Measurements from ENCODE around the gene ERGIC3. TPM values are rescaled to one million over a fixed set of nuclear protein-coding genes. Genes with fewer than 3 reads are reported as not detected.

ERGIC3 gene
- total RNA-seq, 1 experiment from 2014 or later, result 530 TPM

- Histone ChIP-seq H3K27me3 (peaks cover 15% of the 10 kb centered on the region), H3K9me3 (no peaks in the 10 kb centered on the region), H3K36me3 (no peaks in the 10 kb centered on the region), H3K4me3 (no peak overlapping the region)
- DNase-seq, result no peak
These were observed 58.5 kb downstream of the ERGIC3 start for GRCh38 chr20:35600176-35600992.

- peak; percentile 75 for DNase-seq
- no peaks in the 10 kb centered on the region for H3K9me3 ChIP-seq
- H3K36me3 ChIP-seq, result no peaks in the 10 kb centered on the region
- H3K4me3 ChIP-seq, result peak overlapping the region; percentile 33
- peaks cover 15% of the 10 kb centered on the region for H3K27me3 ChIP-seq
These were observed 59.4 kb downstream of the ERGIC3 start for GRCh38 chr20:35600993-35601973.

GRCh38 chr20:35601990-35602389, 60.1 kb downstream of the ERGIC3 start:
- H3K27me3 ChIP-seq, result peaks cover 15% of the 10 kb centered on the region
- H3K9me3 ChIP-seq, result no peaks in the 10 kb centered on the region
- no peaks in the 10 kb centered on the region for H3K36me3 ChIP-seq
- H3K4me3 ChIP-seq, result no peak overlapping the region
- DNase-seq, result no peak

GRCh38 chr20:35602851-35603495, 61.1 kb downstream of the ERGIC3 start:
- no peak for DNase-seq
- H3K36me3 ChIP-seq, result no peaks in the 10 kb centered on the region
- peaks cover 15% of the 10 kb centered on the region for H3K27me3 ChIP-seq

GRCh38 chr20:35603695-35604448, 62.0 kb downstream of the ERGIC3 start:
- H3K27me3 ChIP-seq, result peaks cover 12% of the 10 kb centered on the region
- H3K9me3 ChIP-seq, result no peaks in the 10 kb centered on the region
- H3K36me3 ChIP-seq, result no peaks in the 10 kb centered on the region
- no peak overlapping the region for H3K4me3 ChIP-seq
- DNase-seq, result no peak

More at GRCh38 chr20:35602851-35603495, 61.1 kb downstream of the ERGIC3 start:
- Histone ChIP-seq H3K9me3 (no peaks in the 10 kb centered on the region), H3K4me3 (no peak overlapping the region)

- Histone ChIP-seq H3K9me3 (no peaks in the 10 kb centered on the region), H3K27me3 (peaks cover 12% of the 10 kb centered on the region), H3K4me3 (no peak overlapping the region), H3K36me3 (no peaks in the 10 kb centered on the region)
- DNase-seq, result no peak
These were observed 62.5 kb downstream of the ERGIC3 start for GRCh38 chr20:35604449-35604747.

GRCh38 chr20:35606127-35606526, 64.2 kb downstream of the ERGIC3 start:
- peaks cover 3% of the 10 kb centered on the region for H3K27me3 ChIP-seq
- H3K36me3 ChIP-seq, result no peaks in the 10 kb centered on the region
- H3K9me3 ChIP-seq, result no peaks in the 10 kb centered on the region
- no peak for DNase-seq
- H3K4me3 ChIP-seq, result no peak overlapping the region

Other genes with a start within 250 kb of the ERGIC3 start
- gene FAM83C, start 249.7 kb upstream of the ERGIC3 start, total RNA-seq (2014; rRNA removed; shearing (Covaris generic); ENCODE audit: low replicate concordance), result not detected in 2 replicates
- 43.0 and 66.7 TPM in 2 replicates for gene UQCC1, start 130.1 kb upstream of the ERGIC3 start, total RNA-seq (2014; rRNA removed; shearing (Covaris generic); ENCODE audit: low replicate concordance)
- gene GDF5, start 103.8 kb upstream of the ERGIC3 start, total RNA-seq (2014; rRNA removed; shearing (Covaris generic); ENCODE audit: low replicate concordance), result 0.49 TPM in 1 of 2 replicates, not detected in the other
- 37.3 and 58.8 TPM in 2 replicates for gene CEP250, start 86.5 kb upstream of the ERGIC3 start, total RNA-seq (2014; rRNA removed; shearing (Covaris generic); ENCODE audit: low replicate concordance)
- gene C20orf173, start 12.4 kb upstream of the ERGIC3 start, total RNA-seq (2014; rRNA removed; shearing (Covaris generic); ENCODE audit: low replicate concordance), result not detected in 2 replicates
- 0.47 and 1.4 TPM in 2 replicates for gene SPAG4, start 73.8 kb downstream of the ERGIC3 start, total RNA-seq (2014; rRNA removed; shearing (Covaris generic); ENCODE audit: low replicate concordance)
- 284 and 335 TPM in 2 replicates for gene CPNE1, start 122.8 kb downstream of the ERGIC3 start, total RNA-seq (2014; rRNA removed; shearing (Covaris generic); ENCODE audit: low replicate concordance)
- gene RBM12, start 122.8 kb downstream of the ERGIC3 start, total RNA-seq (2014; rRNA removed; shearing (Covaris generic); ENCODE audit: low replicate concordance), result 42.9 and 54.6 TPM in 2 replicates
- 94.3 and 130 TPM in 2 replicates for gene NFS1, start 157.3 kb downstream of the ERGIC3 start, total RNA-seq (2014; rRNA removed; shearing (Covaris generic); ENCODE audit: low replicate concordance)
- 143 and 318 TPM in 2 replicates for gene ROMO1, start 157.3 kb downstream of the ERGIC3 start, total RNA-seq (2014; rRNA removed; shearing (Covaris generic); ENCODE audit: low replicate concordance)
- 273 and 328 TPM in 2 replicates for gene RBM39, start 200.2 kb downstream of the ERGIC3 start, total RNA-seq (2014; rRNA removed; shearing (Covaris generic); ENCODE audit: low replicate concordance)
- 50.5 and 57.7 TPM in 2 replicates for gene PHF20, start 229.9 kb downstream of the ERGIC3 start, total RNA-seq (2014; rRNA removed; shearing (Covaris generic); ENCODE audit: low replicate concordance)